Occipital lobe (tissue), 2 donors: ENCODE data around the gene GCG. TPM values are rescaled to one million over a fixed set of nuclear protein-coding genes. Genes with fewer than 3 reads are reported as not detected.

Experiments used
- DNase-seq: peaks from one replicate; lab custom pipeline; 2025; lab: John Stamatoyannopoulos, UW
- total RNA-seq: library from RNA; depleted of rRNA; stranded (reverse); fragments of >200 nt; gene quantifications from one replicate; pipeline ENCODE4 v1.2.3, GENCODE V29; 2014

GCG gene
- total RNA-seq, 1 donor from 2014 or later: not detected

- no peak for DNase-seq
Measured at GRCh38 chr2:162149940-162150339, 2.1 kb downstream of the GCG start.

- DNase-seq: no peak
Measured at GRCh38 chr2:162149466-162149865, 2.6 kb downstream of the GCG start.

- DNase-seq: no peak
Measured at GRCh38 chr2:162148956-162149355, 3.1 kb downstream of the GCG start.

- no peak for DNase-seq
Measured at GRCh38 chr2:162143969-162144368, 8.1 kb downstream of the GCG start.

GRCh38 chr2:162138310-162138709 is 13.7 kb downstream of the GCG start:
- DNase-seq: no peak

GRCh38 chr2:162127422-162127821 is 24.6 kb downstream of the GCG start:
- no peak for DNase-seq

- DNase-seq: no peak
Measured at GRCh38 chr2:162126527-162126926, 25.5 kb downstream of the GCG start.

GRCh38 chr2:162126111-162126519 is 25.9 kb downstream of the GCG start:
- DNase-seq: no peak

- no peak for DNase-seq
Measured at GRCh38 chr2:162125138-162125537, 26.9 kb downstream of the GCG start.

GRCh38 chr2:162123806-162124758 is 28.0 kb downstream of the GCG start:
- no peak for DNase-seq

- peak; percentile 60 for DNase-seq
Measured at GRCh38 chr2:162118166-162119031, 33.6 kb downstream of the GCG start.

GRCh38 chr2:162116352-162116751 is 35.7 kb downstream of the GCG start:
- DNase-seq: no peak

GRCh38 chr2:162115076-162115475 is 37.0 kb downstream of the GCG start:
- no peak for DNase-seq

GRCh38 chr2:162114271-162114670 is 37.8 kb downstream of the GCG start:
- DNase-seq: no peak

- DNase-seq: no peak
Measured at GRCh38 chr2:162113776-162114168, 38.3 kb downstream of the GCG start.

GRCh38 chr2:162113088-162113775 is 38.8 kb downstream of the GCG start:
- DNase-seq: no peak

GRCh38 chr2:162111958-162112850 is 39.8 kb downstream of the GCG start:
- DNase-seq: no peak

- no peak for DNase-seq
Measured at GRCh38 chr2:162107361-162107901, 44.6 kb downstream of the GCG start.

- DNase-seq: no peak
Measured at GRCh38 chr2:162106746-162107145, 45.3 kb downstream of the GCG start.

- DNase-seq: no peak
Measured at GRCh38 chr2:162106146-162106551, 45.9 kb downstream of the GCG start.
